Liver (tissue), 3 donors: Measurements from ENCODE around the gene SAT2.

Experiments
- CTCF ChIP-seq: fragments of 150-350 bp; IDR thresholded peaks from 2 replicates; pipeline ENCODE4 v1.5.1; 2017; ENCODE audit warnings: improper control_type of control experiment, low read depth, low read length; ENCODE audit not compliant: missing input control
- FOXA1 ChIP-seq: IDR thresholded peaks from 2 replicates; pipeline ENCODE4 v1.6.1; 2016; ENCODE audit warnings: antibody characterized with exemption
- HNF4G ChIP-seq: IDR thresholded peaks from 2 replicates; pipeline ENCODE4 v1.6.1; 2016; ENCODE audit warnings: antibody characterized with exemption
- MAX ChIP-seq: IDR thresholded peaks from 2 replicates; pipeline ENCODE4 v1.6.1; 2016; ENCODE audit warnings: antibody characterized with exemption
- RAD21 ChIP-seq, 2 donors: IDR thresholded peaks; 2 replicates each; pipeline ENCODE4 v1.6.1; 2016; ENCODE audit warnings: antibody characterized with exemption in 2 of 2, mild to moderate bottlenecking in 2 of 2
- TAF1 ChIP-seq: conservative IDR thresholded peaks from 2 replicates; pipeline ENCODE4 v1.6.1; 2016; ENCODE audit warnings: antibody characterized with exemption, mild to moderate bottlenecking
- YY1 ChIP-seq: IDR thresholded peaks from 2 replicates; pipeline ENCODE4 v1.6.1; 2016; ENCODE audit warnings: antibody characterized with exemption, mild to moderate bottlenecking
- TF ChIP-seq, protein P1 (sequence below): IDR thresholded peaks from 2 replicates; pipeline ENCODE4 v1.6.1; 2016; ENCODE audit warnings: antibody characterized with exemption, mild to moderate bottlenecking
- TF ChIP-seq, protein P2 (sequence below): IDR thresholded peaks from 2 replicates; pipeline ENCODE4 v1.6.1; 2016; ENCODE audit warnings: antibody characterized with exemption
- TF ChIP-seq, protein P3 (sequence below): IDR thresholded peaks from 2 replicates; pipeline ENCODE4 v1.6.1; 2016; ENCODE audit warnings: antibody characterized with exemption
- donor health status: healthy.
- donor health status: healthy.

- no peak for TF ChIP-seq CTCF
- TF ChIP-seq TAF1: no peak
- TF ChIP-seq, protein P1, sequence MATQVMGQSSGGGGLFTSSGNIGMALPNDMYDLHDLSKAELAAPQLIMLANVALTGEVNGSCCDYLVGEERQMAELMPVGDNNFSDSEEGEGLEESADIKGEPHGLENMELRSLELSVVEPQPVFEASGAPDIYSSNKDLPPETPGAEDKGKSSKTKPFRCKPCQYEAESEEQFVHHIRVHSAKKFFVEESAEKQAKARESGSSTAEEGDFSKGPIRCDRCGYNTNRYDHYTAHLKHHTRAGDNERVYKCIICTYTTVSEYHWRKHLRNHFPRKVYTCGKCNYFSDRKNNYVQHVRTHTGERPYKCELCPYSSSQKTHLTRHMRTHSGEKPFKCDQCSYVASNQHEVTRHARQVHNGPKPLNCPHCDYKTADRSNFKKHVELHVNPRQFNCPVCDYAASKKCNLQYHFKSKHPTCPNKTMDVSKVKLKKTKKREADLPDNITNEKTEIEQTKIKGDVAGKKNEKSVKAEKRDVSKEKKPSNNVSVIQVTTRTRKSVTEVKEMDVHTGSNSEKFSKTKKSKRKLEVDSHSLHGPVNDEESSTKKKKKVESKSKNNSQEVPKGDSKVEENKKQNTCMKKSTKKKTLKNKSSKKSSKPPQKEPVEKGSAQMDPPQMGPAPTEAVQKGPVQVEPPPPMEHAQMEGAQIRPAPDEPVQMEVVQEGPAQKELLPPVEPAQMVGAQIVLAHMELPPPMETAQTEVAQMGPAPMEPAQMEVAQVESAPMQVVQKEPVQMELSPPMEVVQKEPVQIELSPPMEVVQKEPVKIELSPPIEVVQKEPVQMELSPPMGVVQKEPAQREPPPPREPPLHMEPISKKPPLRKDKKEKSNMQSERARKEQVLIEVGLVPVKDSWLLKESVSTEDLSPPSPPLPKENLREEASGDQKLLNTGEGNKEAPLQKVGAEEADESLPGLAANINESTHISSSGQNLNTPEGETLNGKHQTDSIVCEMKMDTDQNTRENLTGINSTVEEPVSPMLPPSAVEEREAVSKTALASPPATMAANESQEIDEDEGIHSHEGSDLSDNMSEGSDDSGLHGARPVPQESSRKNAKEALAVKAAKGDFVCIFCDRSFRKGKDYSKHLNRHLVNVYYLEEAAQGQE: no peak
- no peak for TF ChIP-seq RAD21 (IDR thresholded peaks at IDR 0.05)
- no peak for TF ChIP-seq FOXA1
- TF ChIP-seq, protein P2, sequence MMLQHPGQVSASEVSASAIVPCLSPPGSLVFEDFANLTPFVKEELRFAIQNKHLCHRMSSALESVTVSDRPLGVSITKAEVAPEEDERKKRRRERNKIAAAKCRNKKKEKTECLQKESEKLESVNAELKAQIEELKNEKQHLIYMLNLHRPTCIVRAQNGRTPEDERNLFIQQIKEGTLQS: no peak
- TF ChIP-seq, protein P3, sequence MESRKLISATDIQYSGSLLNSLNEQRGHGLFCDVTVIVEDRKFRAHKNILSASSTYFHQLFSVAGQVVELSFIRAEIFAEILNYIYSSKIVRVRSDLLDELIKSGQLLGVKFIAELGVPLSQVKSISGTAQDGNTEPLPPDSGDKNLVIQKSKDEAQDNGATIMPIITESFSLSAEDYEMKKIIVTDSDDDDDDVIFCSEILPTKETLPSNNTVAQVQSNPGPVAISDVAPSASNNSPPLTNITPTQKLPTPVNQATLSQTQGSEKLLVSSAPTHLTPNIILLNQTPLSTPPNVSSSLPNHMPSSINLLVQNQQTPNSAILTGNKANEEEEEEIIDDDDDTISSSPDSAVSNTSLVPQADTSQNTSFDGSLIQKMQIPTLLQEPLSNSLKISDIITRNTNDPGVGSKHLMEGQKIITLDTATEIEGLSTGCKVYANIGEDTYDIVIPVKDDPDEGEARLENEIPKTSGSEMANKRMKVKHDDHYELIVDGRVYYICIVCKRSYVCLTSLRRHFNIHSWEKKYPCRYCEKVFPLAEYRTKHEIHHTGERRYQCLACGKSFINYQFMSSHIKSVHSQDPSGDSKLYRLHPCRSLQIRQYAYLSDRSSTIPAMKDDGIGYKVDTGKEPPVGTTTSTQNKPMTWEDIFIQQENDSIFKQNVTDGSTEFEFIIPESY: no peak
- no peak for TF ChIP-seq HNF4G
- TF ChIP-seq YY1: no peak
- no peak for TF ChIP-seq MAX
These were observed 27.9 kb upstream of the SAT2 start for GRCh38 chr17:7655541-7655840.
